ENCODE data around the gene CPNE1.
A peak's percentile ranks its signal among the peaks of the same experiment; 100 is the strongest.

The CPNE1 gene

DNA sequence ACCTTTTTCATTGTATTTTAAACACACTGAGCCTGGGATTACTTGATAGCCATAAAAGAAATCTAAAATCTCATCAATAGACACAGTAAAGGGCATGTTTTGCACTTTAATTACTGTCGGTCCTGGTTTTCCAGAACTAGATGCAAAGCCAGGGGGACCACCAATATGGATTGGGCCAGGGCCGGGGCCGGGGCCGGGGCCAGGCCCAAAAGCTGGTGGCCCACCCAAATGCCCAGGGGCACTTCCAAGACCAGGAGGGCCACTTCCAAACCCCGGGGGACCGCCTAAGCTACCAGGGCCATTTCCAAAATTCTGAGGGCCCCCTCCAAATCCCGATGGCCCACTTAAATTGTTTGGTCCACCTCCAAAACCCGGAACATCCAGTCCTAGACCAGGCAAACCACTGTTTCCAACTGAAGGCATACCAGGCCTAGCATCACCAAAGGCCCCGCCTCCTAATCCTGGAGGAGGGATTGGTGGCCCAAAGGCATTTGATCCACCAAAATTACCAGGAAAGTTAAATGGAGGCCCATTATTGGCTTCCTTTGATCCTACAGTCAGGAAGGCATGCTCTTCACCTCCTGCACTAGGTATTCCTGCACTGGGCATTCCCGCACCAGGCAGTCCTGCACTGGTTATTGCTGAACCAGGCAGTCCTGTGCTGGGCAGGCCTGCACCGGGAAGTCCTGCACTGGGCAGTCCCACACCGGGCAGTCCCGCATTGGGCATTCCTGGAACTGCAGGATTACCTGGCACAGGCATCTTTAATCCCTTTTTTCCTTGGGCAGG lies 11.9 kb downstream of the CPNE1 start:
- DNase-seq, result no peak

DNA sequence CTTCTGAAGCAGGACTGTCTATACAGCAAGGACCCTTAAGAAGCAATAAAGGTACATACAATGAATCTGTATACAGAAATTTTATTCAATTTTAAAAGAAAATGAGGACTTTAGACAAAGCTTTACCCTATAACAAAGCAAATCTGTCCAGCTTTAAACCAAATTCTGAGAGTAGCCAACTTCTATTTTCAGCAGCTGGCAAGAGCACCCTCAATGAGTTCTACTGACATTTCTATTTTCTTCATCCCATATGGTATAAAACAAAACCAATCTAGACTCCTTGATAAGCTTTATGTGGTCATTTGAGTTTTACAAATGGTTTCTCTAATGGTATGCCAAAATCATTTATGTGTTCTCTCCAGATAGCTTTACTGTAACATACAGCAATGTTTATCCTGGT lies 12.7 kb downstream of the CPNE1 start:
- no peak for DNase-seq

DNA sequence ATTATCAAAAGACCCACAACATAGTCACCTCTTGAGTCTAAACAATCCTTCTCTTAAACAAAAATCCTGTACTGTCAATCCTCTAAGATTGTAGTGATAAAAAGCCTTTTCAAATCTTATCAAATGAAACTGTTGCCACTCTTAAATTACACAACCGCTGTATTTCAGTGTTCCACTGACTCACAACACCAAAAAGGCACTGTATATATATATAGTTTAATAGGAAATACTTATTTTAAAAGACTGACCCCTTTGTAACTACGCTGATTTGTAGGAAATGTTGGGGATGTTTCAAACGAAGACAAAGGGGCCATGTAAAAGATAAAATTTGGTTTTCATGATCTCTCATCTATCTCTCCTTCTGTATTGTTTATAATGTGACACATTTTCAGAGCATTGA lies 14.1 kb downstream of the CPNE1 start:
- no peak for DNase-seq

DNA sequence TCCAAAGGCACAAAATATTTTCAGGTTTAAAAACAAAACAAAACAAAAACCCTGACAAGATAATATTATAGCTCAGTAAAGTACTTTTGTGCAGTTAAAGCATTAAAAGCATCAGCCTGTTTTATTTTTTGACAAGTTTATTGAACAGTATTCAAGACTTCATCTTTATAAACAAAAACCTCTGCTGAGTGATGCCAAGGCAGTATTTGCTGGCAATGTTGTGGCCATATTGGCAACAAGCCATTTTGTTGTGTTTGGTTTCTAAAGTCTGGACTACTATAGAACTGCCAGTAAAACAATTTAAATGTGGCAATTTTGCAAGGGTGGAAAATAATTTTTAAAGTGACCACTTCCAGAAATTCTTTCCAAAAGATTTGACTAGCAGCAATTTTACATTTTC lies 15.9 kb downstream of the CPNE1 start:
- no peak for DNase-seq

DNA sequence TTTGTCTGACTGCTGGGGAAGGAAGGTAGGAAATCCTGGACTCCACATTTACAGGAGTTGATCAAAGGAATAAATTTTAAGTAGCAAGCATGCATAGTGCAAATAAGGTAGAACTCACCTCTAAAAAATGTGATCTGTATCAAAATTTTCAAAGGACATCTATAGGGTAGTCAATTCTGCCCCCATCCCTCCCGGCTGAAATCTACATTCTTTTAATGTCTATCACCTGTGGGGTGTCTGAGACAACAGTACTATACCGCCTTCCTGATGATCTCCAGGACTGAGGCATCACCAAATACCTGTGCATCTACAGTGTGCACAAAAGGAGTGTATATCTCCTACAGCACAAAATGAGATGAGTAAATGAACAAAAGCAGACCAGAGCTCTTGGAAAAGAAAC lies 19.9 kb downstream of the CPNE1 start:
- no peak for DNase-seq

DNA sequence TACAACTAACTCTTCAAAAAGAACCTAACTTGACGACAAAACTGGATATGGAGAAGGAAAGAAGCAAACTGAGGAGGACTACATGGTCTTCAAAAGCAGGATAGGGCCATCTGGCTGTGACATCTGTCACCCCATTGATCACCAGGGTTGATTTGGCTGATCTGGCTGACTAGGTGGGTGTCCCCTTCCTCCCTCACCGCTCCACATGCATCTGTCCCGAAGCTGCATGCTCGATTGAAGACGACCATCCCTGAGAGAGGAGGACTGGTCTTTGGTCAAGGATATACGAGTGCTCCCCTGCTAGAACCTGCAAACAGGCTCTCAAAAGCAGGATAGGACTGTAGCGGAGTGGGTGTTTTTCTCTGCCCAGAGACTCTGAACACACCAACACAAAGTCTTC lies 21.7 kb downstream of the CPNE1 start:
- no peak for DNase-seq

DNA sequence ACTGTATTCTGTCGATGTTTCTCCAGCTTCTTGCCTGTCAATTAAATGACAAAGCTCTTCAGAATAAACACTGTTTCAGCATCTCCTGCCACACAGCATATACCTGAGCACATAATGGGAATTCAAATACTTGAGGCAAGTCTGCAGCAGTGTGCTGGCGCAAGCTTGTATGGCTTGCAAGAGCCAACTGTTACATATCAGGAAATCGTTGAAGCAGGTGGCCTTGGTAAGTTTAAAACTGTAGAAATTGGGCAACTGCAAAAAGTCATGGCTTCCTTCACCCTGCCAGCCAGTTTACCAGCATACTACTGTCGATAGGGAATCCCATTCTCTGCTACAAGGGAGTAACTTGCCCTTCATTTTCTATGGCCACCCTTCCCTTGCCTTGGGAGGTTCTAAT lies 23.0 kb downstream of the CPNE1 start:
- no peak for DNase-seq

DNA sequence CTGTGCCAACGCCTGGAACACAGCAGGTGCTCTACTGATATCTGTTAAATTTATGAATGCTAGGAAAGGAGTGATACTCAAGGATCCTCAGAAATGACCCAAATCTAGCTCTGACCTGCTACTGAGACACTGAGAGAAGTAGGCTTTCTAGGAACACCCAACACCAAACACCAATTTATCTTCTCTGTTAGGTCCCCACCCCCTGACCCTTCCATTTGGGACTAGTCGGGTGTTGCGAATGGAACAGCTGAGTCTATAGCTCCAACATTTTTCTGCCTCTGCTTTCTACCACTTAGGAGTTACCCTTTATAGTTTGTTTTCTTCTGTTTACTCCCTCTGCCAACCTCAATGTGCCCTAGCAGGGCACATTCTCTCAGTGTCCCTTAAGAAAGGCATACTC lies 24.0 kb downstream of the CPNE1 start:
- DNase-seq, result no peak

DNA sequence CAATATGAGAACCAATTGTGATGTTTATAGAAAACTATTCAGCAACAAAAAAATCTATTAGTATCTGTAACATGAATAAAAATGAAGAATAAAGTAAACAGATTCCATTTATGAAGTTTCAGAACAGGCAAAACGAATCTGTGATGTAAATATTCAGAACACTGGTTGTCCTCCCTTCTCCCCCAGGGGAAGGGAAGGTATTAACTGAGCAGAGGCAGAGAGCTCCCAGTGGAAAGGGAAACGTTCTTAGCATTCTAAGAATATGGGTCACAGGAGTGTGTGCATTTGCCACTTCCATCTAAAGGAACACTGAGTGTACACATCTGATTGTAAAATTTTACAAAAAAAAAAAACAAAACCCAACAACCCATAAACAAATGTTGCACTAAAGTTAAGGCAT lies 25.9 kb downstream of the CPNE1 start:
- DNase-seq, result no peak

DNA sequence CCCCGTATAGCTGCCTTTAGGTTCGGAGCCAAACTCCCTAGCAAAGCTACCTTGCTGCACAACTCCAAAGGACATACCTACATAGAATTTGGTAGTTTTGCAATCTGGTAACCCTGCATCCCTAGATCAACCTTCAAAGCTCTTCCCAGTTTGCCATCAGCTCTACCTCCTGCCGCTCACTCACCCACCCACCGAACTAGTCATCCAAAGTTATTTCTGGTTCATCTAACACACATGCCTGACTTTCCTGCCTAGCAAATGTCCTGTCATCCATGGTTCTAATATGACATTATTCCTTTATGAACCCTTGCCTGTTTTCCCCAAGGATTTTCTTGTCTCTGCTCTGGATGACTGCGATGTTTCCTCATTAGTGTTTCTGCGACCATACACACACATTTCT lies 27.4 kb downstream of the CPNE1 start:
- DNase-seq, result no peak

DNA sequence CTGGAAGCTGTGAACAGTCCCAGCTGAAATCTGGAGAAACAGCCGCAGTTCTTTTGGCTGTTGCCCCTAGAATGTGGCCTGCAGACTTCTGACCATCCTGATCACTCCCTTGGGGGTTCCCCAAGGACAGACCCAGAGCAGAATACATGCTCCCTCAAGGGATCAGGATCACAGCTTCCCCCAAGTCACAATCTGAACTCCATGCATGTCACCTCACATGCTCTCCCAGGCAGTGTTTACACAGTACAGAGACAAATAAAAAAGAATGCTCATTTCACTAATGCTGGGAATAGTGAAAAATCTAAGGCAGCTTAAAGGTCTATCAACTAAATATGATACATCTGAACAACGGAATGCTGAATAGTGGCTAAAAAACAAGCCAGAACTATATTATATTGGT lies 28.6 kb downstream of the CPNE1 start:
- DNase-seq, result no peak

DNA sequence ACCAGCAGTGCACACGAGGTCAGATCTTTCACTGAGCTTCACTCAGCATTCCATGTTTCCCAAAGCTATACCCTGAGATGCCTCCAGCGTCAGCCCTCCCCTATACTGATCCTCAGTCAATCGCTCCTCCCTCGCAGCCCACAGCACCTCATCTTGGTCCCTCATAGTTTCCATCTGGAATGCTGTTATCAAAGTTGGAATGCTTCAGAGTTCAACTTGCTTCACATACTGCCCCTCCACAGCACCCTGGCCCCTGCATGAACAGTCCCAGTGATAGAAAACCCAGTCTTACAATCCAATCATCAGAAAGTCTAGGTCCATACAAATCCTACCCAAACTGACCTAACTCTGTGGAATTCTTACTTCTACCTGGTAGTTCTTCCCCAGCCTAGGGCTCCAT lies 29.0 kb downstream of the CPNE1 start:
- no peak for DNase-seq

DNA sequence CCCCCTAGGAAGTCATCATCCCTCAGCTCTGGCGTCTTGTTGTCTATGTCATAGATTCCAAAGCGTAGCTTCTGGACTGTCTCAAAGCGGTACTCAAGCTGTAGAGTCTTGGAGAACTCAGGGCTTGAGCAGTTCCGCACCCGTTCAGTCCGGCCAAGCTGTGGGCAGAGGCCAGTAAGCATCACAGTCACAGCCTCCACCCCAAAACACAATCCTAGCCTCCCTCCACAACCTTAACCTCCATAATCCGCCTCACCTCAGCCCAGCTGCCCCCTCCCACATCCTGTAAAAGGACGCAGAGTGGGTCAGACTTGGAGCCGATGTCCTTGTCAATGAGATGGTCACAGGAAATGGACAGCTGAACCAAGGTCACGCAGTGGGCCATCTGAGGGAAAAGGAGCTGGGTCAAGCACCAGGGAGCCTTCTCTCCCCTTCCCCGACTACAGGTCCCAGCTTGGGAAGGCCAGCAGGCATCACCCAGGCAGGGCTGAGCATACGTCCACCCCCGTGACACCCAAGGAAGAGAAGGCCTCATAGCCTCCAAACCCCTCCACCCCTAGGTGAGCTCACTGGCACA lies 32.1 kb downstream of the CPNE1 start:
- no peak for DNase-seq

DNA sequence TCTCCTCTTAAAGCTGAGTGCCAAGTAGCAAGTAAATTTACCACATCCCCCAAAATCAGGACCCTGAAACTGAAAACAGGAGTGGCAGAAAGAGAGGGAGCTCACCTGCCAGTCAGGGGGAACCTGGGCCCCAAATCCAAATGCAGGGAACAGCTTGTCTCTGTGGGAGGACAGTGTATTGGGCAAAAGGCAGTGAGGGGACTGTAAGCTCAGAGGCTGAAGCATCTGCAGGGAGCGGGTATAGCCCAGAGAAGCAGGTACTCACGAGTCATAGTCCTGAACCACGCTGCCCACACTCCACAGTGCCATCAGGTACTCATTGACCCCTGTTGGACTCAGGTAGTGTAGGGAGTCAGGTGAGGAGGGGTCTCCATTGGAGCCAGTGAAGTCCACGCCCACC lies 34.1 kb downstream of the CPNE1 start:
- DNase-seq, result no peak

DNA sequence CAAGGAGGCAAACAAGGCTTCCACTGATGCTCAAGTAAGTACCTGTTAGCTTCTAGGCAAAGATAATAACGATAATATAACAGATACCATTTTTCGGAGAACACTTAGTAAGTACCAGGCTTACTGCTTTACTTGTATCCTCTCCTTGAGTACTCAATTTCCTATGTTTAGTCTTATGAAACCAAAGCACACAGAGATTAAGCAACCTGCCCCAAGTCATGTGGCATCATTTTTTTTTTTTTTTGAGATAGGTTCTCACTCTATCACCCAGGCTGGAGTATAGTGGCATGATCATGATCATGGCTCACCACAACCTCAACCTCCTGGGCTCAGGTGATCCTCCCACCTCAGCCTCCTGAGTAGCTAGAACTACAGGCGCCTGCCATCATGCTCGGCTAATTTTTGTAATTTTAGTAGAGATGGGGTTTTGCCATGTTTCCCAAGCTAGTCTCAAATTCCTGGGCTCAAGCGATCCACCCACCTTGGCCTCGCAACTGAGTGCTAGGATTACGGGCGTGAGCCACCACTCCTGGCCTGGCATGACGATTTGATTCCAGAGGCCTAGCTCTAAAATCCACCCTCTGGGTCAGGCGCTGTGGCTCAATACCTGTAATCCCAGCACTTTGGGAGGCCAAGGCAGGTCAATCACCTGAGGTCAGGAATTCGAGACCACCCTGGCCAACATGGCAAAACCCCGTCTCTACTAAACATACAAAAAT lies 35.1 kb downstream of the CPNE1 start:
- DNase-seq, result no peak

DNA sequence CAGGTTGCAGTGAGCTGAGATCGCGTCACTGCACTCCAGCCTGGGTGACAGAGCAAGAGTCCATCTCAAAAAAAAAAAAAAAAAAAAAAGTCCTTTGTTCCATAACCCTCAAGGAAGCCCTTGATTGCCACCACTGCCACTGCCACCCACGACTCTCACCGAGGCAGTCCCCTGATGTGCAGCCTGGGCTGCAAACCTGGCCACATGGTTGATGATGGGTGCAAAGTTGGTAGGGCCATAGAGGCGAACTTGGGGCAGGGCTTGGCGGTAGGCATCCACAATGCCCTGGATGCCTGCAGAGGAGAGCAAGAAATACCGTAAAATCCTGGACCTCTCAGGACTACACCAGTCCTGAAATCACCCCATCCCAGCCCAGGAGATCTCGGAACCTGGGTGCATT lies 37.6 kb downstream of the CPNE1 start:
- DNase-seq, result no peak

DNA sequence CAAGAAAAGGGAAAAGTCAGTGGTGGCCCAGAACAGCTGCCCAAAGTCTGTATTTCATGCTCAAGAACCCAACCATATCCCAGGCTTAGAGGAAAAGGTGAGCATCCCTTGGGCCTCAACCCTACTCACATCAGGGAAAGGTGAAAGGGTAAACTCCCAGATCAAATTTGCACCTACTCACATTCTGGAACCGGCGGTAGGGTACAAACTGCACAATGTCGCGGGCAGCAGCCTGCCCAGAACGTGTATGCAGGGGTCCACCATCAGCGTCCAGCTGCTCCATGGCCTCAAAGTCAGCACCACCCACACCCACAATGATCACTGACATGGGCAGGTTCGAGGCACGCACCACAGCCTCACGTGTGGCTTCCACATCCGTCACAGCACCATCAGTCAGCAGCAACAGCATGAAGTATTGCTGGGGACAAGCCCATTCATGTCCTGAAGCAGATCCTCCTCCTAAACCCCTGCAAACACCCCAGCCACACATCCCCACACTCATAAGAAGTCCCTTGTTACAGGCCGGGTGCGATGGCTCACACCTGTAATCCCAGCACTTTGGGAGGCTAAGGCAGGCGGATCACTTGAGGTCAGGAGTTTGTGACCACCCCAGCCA lies 38.2 kb downstream of the CPNE1 start:
- DNase-seq, result no peak

DNA sequence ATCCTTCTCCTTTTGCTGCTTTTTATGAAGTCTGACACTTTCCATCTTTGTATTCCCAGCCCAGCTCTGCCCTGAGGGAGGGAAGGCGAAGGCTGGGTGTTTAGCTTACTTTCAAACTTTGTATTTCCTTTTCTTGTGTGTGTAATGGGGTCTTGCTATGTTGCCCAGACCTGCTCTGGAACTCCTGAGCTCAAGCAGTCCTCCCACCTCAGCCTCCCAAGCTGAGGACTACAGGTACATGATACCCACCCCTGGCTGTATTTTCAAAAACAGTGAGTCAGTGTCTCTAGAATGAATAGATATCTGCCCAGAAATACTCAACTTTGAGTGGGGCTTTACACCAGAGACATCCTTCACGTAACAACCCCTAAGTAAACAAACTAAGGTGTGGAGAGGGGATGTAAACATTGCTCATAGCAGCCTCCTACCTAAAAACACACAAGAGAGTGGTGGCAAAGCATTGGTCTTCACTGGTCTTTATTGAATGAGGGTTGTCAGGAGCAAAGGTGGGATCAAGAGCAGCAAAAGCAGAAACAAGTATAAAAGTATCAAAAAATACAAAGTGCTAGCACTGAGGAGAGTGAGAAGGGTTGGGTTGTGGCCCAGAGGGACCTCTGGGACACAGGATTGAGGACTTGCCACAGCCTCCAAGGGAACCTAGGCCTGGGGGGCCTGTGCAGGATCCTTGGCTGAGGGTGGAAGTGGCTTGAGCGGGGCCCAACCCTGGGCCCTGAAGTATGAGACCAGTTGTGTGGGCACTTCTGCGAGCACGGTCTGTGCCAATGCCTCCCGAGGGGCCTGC lies 38.9 kb downstream of the CPNE1 start:
- DNase-seq, result no peak

DNA sequence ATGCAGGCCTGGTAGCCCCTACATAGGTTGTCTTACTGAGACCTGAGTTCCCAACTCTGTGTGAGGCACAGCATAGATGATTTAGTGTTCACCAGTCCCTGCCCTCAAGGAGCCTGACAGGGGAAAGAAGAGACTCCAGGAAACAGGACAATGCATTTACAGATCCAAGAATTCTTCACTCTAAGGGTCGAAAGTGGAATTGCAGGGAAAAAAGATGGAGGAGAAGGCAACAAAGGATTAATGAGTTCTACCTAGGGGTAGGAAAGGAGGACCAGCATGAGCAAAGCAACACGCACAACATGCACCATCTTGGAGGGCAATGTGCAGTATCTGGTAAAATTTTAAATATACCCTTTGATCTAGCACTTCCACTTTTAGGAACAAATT lies 43.1 kb downstream of the CPNE1 start:
- DNase-seq, result no peak

DNA sequence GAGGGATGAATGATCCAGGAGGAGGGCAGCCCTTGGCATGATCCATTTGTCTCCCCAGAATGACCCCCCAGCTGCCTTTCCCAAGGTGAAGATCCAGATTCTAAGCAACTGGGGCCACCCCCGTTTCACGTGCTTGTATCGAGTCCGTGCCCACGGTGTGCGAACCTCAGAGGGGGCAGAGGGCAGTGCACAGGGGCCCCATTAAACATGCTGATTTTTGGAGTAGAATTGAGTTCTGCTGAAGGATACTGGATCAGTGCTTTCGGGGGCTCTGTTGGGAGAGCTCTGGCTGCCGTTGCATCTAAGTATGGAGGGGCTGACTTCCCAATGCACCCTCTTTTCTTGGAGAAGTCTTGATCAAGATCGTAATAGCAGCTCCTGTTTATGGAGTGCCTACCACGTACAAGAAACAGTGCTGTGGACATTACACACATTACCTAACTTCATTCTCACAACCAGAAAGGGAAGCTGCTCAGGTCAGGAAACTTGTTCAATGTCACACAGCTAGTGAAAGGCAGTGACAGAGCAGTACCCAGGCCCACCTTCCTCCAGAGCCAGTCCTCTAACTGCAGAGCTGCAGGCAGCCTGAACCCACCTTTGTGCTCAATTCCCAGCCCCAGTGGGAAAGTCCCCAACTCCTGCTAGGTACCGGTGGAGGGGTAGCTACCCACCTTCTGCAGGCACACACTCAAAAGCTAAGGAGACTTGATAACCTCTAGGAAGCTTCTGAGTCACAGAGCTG lies 43.7 kb downstream of the CPNE1 start:
- no peak for DNase-seq

DNA sequence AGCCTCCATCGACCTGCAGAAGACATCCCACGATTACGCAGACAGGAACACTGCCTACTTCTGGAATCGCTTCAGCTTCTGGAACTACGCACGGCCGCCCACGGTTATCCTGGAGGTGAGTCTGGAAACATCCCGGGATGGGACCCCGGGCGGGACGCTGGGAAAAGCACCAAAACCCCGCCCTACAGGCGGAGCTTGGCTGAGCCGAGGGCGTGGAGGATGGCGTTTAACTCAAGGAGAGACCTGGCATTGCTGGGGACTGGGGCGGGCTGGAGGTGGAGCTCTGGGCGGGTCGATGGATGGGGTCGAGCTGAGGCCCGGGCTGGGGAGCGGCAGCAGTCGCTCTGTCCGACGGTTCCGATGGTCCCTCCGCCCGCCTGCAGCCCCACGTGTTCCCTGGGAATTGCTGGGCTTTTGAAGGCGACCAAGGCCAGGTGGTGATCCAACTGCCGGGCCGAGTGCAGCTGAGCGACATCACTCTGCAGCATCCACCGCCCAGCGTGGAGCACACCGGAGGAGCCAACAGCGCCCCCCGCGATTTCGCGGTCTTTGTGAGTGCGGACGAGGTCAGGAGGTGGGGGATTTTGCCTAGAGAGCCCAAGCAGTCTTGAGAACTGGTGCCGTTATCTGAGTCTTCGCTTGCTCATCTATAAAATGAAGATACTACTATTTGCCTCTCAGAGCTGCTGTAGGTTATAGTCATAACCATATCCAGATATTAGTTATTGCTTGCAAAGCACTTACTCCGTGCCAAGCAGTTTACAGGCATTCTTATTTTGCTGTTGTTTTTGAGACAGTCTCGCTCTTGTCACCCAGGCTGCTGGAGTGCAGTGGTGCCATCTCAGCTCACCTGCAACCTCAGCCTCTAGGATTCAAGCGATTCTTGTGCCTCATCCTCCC lies 45.3 kb downstream of the CPNE1 start:
- DNase-seq, result peak; percentile 71

Data from CD4-positive, alpha-beta T cell treated with Interleukin-4 for 4 hours (primary cell).